GM21576 (cell line): ENCODE data around the gene PRAMEF13.
"Not testable (repeated sequence)": the region's sequence is repeated elsewhere in the genome, so short reads cannot be mapped to it uniquely, and the experiment has no call there.

ENCODE experiments used
- ATAC-seq: cut with Tn5 transposase; IDR thresholded peaks from one replicate; pipeline ENCODE4 v1.9.1; 2021; ENCODE audit warnings: mild to moderate bottlenecking, moderate library complexity; ENCODE audit not compliant: unreplicated experiment

PRAMEF13 gene

DNA sequence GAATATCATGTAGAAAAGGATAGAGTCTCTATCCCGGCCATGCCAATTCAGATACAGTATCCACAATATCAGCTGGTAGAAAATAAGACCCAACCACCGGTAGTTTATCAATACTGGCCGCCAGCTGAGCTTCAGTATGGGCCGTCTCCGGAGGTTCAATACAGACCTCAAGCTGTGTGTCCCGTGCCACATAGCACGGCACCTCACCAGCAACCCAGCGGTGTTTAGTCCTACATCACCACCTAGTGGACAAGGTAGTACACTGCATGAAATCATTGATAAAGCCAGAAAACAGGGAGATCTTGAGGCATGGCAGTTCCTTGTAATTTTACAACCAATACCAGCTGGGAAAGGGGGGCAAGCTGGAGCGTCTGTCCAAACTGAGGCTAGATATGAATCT, 7.5 kb upstream of the PRAMEF13 start:
- not testable (repeated sequence) for ATAC-seq

DNA sequence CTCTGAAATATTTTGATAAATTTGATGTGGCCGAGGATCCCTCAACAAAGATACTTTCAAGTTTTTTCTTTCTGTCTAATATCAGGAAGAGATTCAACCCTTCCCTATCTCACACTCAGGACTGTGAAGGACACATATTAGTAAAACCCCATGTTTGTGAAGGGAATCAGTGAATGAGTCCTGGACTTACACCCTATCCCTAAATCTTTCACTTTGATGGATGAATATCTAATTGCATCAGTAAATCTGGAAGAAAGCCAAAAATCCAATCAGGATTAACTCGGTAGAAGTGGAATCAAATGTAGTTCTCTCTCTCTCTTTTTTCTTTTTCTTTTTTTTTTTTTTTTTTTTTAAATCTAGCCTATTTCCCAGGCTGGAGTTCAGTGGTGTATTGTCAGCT, 29.7 kb downstream of the PRAMEF13 start, which contains the start of gene PRAMEF9:
TSS of gene PRAMEF9 (plus strand) at position 301 of the 400 bp plus-strand sequence. CDS start 3,433 bp downstream, outside the sequence.
- ATAC-seq, result not testable (repeated sequence)

DNA sequence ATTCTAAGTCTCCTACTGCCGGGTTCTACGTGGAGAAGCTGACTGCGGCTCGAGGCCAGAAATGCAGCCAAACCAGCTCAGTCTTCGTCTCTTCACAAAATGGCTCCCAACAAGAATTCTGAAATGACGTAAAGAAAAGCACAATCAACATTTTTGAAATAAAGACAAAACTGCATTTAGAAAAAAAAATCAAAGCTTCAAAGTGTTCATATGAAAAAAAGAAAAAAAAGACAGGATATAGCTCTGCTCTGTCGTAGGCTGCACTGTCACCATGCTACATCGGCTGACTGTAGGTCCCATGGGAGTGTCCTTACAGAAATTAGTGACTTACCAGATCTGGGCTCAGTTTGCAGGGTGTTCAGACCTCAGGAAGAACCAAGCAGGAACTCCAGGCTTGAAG, 35.7 kb downstream of the PRAMEF13 start, which contains the start of gene HNRNPCL4:
TSS of gene HNRNPCL4 (minus strand) at position 101 of the 400 bp plus-strand sequence. CDS start 164 bp downstream, outside the sequence.
- not testable (repeated sequence) for ATAC-seq

DNA sequence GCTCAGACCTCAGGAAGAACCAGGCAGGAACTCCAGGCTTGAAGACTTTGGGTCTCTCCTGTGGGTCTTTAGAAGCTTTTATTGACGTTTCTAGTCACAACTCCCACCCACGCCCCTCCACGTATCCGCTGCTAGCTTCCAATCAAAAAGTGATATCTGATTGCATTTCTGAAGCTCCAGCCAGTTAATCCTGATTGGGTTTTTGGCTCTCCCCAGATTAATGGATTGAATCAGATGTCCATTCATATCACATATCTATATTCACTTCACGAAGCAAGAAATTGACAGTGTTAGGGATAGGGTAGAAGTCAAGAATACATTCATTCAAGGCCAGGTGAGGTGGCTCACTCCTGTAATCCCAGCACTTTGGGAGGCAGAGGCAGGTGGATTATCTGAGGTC, 45.3 kb downstream of the PRAMEF13 start, which contains the start of gene PRAMEF26:
TSS of gene PRAMEF26 (minus strand) at position 101 of the 400 bp plus-strand sequence. CDS start 2,914 bp downstream, outside the sequence.
- ATAC-seq, result not testable (repeated sequence)
